ENCODE measurements around the gene MPP3. TPM values are rescaled to one million over a fixed set of nuclear protein-coding genes. Genes with fewer than 3 reads are reported as not detected.
"Not testable (repeated sequence)": the region's sequence is repeated elsewhere in the genome, so short reads cannot be mapped to it uniquely, and the experiment has no call there.

MPP3 gene
- polyA plus RNA-seq, 3 donors, result 4.9 to 7.0 (median 5.6) TPM

DNA sequence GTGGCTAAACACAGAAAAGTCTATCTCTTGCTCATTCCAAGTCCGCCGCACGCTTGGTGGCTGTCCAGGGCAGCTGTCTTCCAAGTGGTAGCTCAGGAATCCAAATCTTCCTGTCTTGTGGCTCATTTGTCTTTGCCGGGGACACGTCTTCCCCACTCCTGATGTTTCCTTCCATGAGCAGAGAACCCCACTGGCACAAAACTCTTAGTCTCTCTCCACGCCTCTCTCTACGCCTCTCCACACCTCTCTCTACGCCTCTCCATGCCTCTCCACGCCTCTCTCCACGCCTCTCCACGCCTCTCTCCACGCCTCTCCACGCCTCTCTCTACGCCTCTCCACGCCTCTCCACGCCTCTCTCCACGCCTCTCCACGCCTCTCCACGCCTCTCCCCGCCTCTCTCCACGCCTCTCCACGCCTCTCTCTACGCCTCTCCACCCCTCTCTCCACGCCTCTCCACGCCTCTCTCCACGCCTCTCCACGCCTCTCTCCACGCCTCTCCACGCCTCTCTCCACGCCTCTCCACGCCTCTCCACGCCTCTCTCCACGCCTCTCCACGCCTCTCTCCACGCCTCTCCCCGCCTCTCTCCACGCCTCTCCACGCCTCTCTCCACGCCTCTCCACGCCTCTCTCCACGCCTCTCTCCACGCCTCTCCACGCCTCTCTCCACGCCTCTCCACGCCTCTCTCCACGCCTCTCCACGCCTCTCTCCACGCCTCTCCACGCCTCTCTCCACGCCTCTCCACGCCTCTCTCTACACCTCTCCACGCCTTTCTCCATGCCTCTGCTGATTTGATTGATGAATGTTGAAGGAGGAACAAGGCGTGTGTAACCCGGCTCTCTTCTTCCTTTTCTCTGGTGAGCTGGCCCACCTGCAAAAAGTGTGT, 9.4 kb upstream of the MPP3 start:
- H3K27ac ChIP-seq (ENCODE audit: low read depth, low read length), result not testable (repeated sequence)
- 80 to 84% (median 81%) methylated on average over 35 to 54 of the region's 54 CpGs for WGBS, 3 donors

DNA sequence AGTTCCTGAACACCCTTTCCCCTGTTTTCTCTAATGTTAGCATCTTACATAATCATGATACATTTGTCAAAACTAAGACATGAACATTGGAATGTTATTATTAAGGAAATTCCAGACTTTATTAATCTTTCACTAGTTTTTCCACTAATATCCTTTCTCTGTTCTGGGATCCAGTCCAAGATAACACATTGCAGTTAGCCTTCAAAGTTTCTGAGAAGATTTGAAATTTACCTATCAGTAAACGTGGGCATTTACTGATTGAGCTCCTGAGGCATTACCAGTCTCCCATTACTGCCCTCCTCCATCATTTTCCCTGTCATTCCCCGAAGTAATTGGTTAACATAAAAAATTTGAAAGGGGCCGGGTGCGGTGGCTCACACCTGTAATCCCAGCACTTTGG, 8.3 kb upstream of the MPP3 start:
- H3K27ac ChIP-seq (ENCODE audit: low read depth, low read length), result no peak overlapping the region
- 14 to 72% (median 61%) methylated on average over 4 of the region's 4 CpGs for WGBS, 3 donors

DNA sequence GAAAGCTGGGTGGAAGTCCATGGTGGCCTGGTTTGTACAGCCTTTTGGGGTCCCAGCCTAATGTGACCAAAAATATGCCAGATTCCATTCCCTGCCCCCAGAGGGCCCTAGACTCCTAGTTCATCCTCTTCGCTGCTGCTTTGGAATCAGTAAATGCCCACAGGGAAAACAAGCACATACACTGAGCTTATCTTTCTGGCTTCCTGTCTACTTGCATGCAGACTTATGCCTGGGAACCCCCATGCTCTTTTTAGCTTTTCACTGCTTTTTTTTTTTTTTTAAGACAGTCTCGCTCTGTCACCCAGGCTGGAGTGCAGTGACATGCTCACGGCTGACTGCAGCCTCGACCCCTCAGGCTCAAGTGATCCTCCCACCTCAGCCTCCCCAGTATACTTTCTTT, 7.9 kb upstream of the MPP3 start:
- 49 to 62% (median 58%) methylated on average over 4 of the region's 4 CpGs for WGBS, 3 donors

DNA sequence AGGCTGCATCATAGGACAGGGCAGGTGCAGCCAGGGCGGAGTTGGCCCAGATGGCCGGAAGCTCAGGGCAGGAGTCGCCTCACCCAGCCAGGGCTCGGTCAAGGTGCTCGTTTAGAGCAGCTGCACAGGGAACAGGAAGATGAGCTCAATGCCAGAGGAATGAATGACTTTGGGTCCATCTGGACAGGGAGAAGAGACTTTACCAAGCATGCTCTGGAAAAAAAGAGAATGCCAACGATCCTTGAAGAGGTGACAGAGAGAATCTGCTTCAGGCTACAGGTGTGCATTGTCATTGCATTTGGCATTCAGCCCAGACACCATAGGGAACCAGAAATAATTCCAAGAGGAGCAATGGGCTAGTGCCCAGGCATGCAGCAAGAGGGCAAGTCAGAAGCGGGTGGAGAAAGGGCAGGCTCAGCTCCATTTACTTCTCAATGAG, 6.7 kb upstream of the MPP3 start:
- WGBS, 3 donors, result 29 to 50% (median 41%) methylated on average over 7 of the region's 7 CpGs
- H3K27ac ChIP-seq (ENCODE audit: low read depth, low read length), result no peak overlapping the region

More for the DNA sequence above, 7.9 kb upstream of the MPP3 start:
- H3K27ac ChIP-seq (ENCODE audit: low read depth, low read length), result no peak overlapping the region

DNA sequence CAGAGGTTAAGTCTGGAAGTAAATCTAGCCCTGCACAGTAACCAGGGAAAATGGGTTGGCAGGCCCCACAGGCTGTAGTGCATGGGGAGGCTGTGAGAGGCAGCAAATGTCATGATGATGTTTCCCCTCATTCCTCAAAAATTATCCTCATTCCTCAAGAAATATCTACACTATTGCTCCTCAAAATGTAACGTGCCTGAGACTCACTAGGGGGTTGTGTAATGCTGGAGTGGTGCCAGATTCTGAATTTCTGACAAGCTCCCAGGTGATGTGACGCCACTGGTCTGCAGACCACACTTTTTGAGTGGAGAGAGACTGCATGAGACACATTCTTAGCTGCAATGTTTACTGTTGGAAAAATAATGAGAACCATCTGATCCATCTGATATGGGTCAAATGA, 1.2 kb upstream of the MPP3 start:
- WGBS, 3 donors, result 39 to 49% (median 44%) methylated on average over 2 of the region's 2 CpGs
- H3K27ac ChIP-seq (ENCODE audit: low read depth, low read length), result no peak overlapping the region

DNA sequence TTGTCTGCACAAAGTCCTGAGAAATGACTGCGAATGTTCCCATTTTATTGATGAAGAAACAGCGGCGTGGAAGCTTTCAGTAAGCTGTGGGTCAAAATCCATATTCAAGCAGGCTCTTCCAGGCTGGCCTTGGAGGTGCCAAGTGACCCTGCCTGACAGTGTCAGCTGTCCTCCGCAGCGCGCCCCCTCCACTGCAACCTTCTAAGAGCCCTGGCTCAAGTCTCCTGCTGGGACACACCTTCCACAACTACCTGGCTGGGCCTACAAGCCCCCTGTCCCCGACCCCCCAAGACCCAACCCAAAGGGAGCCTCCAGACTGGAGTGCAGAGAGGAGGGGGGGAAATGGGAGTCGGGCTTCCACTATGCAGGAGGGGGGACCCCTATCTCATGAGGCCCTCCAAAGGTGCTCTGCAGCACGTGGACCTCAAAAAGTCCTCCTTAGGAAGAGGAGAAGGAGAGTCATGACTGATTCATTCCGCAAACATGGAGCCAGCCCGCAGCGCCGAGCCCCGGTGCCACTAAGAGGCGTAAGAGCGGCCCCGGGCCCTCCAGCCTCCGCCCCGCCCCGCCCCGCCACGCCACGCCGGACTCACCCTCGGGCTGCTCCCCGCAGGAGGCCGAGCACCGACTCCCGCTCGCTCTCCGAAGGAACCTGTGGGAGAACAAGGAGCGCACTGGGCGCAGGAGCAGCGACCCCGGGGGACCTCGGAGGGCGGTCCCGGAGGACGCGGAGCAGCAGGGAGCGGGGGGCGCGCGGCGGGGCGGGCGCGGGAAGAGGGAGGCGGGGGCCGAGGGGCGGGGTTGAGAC, 574 bp downstream of the MPP3 start:
- H3K27ac ChIP-seq (ENCODE audit: low read depth, low read length), result no peak overlapping the region
- WGBS, 3 donors, result 10 to 14% (median 11%) methylated on average over 34 to 48 of the region's 51 CpGs

DNA sequence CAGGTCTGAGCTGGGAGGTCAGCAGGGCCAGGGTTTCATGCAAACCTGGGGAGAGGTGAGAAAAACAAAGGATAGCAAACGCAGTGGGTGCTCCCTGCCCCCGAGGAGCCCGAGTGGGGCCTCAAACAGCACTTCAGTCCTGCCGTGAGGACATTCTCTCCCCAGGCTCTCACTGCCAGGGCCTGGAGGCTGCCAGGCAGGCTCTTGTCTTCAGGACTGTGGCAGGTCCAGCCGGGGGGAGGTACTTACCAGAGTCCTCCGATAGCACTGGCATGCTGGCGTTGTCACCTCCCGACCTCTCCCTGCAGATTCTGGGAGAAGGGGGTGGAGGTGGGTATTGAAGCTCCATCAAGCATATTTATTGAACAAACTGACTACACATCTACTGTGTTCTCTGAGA, 1.3 kb downstream of the MPP3 start:
- H3K27ac ChIP-seq (ENCODE audit: low read depth, low read length), result no peak overlapping the region
- 77 to 88% (median 85%) methylated on average over 8 of the region's 8 CpGs for WGBS, 3 donors

DNA sequence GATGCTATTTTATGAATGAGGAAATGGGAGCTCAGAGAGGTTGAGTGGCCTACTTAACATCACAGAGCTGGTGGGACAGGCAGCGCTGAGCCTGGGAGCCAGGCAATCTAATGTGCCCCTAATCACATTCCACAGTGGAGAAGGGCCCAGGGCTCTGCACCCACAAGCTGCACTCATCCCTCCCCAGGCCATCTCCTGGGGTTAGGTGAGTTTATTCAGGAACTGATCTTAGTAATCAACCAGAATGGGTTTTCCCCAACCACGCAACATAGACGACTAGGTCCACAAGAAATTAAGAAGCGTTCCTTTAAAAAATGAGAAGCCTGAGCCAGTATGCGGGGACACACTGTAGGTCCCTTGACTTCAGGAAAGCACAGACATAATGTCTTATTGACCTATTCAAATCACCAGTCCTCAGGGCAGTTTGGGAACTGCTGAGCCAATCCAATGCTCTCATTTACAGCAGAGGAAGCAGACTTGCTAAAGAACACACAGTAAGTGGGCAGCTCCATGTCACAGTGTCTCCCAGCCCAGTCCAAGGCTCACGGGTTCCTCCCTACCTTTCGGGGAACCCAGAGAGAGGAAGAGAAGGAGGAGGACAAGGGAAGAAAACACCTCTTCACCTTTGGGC, 2.3 kb downstream of the MPP3 start:
- 87 to 91% (median 90%) methylated on average over 7 of the region's 7 CpGs for WGBS, 3 donors
- no peak overlapping the region for H3K27ac ChIP-seq (ENCODE audit: low read depth, low read length)

DNA sequence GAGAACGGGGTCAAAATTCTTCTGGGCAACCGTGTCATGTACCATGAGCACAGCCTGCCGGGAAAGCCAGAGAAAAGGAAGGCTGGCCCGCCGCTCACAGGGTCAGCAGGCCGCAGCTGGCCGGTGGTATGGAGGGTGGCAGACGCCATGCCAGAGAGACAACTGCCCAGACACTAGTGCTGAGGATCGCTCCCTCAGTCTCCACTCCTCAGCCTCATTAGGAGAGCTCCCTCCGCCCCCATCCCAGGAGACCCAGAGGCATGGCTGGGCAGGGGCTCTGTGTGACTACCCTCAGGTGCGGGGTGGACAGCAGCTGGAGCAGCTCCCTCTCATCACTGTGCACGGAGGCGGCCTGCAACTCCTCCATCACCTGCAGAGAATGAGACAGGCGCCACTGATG, 3.2 kb downstream of the MPP3 start:
- WGBS, 3 donors, result 94 to 97% (median 96%) methylated on average over 14 of the region's 14 CpGs
- no peak overlapping the region for H3K27ac ChIP-seq (ENCODE audit: low read depth, low read length)

DNA sequence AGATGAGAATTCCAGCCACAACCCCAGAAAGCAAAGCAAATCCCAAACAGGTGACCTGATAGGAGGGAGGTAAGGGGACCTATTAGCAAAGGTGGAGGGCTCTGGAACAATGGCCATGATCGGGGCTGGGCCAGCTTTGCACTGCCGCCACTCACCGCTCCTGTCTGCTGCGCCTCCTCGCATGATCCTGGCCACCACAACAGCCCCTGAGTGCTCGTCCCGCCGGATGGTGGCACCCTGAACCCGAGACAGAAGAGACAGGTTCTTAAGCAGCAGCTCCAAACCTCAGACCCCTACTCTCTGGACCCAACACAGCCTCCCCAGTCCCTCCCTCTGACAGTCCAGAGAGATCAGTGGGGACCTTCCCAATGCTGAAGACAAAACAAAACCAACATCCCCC, 5.3 kb downstream of the MPP3 start:
- H3K27ac ChIP-seq (ENCODE audit: low read depth, low read length), result no peak overlapping the region
- WGBS, 3 donors, result 94 to 96% (median 96%) methylated on average over 9 of the region's 9 CpGs

DNA sequence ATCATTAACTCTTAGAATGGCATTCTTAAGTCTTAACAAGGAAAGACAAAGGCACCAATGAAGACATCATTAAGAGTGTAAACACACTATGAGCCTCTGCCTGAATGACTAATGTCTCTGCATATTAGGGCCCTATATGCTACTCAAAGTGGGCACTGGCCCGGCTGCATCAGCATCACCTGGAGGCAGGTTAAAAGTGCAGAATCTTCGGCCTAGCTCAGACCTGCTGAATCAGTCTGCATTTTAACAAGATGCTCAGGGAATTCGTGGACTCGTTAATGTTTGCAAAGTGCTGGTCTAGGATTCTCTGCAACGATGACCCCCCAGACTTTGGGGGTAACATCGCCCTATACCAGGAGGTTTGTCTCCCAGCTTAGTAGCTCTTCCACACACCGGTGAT, 6.7 kb downstream of the MPP3 start:
- no peak overlapping the region for H3K27ac ChIP-seq (ENCODE audit: low read depth, low read length)
- 93 to 94% (median 94%) methylated on average over 7 of the region's 7 CpGs for WGBS, 3 donors

DNA sequence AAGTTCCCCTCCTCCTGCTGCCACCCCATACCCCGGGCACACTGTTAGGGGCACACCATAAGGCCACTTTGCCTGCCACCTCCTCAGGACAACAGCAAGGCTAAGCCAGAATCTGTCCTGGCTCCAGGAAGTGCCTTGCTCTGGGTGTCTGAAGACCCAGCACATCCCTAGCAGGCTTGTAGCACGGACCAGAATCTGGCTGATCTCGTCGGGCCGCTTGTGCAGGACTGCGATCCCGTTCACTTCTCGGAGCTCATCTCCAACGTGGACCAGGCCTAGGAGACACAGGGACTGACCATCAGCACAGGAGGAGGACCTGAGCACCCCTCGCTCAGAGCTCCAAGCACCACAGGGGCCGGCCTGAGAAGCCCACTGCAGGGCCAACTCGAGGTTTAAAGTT, 7.4 kb downstream of the MPP3 start:
- no peak overlapping the region for H3K27ac ChIP-seq (ENCODE audit: low read depth, low read length)
- WGBS, 3 donors, result 95% methylated on average over 12 of the region's 12 CpGs

DNA sequence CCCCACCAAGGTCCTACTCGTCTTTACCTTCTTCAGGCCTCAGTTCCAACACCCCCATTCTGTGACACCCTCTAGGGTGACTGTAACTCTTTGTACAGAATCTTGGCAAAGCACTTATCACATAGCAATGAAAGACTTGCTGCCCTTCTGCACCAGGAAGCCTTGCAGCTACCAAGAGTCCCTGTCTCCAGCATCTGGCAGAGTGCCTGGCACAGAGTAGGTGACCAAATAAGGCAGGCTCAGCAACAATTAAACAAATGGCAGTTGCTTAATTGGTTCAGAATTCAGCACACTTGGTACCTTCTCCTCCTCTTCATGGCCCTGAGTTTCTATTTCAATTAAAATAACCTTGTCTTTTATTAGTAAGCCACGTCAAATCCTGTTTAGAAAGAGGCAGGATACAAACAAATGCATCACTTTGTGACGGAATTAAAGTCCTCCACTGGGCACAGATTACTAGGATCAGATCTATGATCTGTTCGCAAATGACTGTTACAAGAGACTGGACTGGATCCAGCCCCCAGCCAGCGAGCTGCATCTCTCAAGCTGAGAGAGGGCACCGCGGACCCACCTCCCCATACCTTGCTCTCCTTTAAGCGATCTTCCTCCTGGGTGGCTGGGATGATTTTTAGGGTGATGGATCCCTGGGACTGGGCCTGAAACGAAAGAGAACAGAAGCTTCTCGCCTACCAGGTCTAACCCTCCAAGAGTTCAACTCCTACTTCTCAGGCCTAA, 9.4 kb downstream of the MPP3 start:
- WGBS, 3 donors, result 84 to 86% (median 85%) methylated on average over 10 of the region's 10 CpGs

DNA sequence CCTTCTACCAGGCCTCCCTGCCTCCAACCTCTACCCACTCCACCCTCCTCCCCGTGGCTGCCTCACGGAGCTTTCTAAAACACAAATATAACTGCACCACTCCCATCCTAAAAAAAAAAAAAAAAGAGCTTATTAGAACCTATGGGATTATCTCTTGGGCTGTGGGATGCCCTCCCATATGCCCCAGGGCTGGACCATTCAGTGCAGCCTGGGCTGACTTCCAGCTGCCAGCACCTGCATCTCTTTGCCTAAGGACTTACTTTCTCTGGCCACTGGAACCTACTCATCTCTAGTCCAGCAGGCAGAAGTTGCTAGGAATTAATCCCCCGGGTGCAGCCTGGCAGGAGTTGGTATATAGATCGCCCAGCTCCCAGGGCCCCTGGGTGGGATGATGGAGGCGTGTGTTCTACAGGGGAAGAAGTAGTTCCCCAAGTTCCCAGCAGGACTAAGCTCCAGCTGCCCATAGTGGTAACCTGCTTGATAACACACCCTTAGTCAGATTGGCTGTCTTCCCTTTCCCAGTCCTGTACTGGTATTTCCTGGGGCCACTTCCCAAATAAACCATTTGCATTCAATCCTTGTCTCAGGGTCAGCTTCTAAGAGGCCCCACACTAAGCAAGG, 10.3 kb downstream of the MPP3 start:
- WGBS, 3 donors, result 85 to 91% (median 88%) methylated on average over 5 of the region's 5 CpGs
- no peak overlapping the region for H3K27ac ChIP-seq (ENCODE audit: low read depth, low read length)

More for the DNA sequence above, 9.4 kb downstream of the MPP3 start:
- no peak overlapping the region for H3K27ac ChIP-seq (ENCODE audit: low read depth, low read length)

DNA sequence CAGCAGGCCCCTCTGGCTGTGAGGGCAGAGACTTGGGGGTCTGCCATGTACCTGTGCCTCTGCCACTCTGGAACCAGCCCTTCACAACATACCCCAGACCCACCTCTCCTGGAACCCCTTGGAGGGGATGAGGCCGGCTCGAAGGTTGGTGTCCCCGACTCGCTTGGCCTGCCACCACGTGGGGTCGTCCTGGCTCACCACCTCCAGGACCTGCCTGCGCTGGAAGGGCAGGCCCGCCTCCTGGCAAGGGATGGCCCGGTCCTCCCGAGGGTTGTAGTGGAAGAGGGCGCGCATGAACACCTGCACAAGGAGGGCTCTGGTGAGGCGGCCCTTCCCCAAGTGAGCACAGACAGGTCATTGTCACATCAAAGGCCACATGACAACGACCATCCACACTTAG, 12.2 kb downstream of the MPP3 start:
- WGBS, 3 donors, result 91 to 93% (median 91%) methylated on average over 14 of the region's 14 CpGs
- no peak overlapping the region for H3K27ac ChIP-seq (ENCODE audit: low read depth, low read length)

DNA sequence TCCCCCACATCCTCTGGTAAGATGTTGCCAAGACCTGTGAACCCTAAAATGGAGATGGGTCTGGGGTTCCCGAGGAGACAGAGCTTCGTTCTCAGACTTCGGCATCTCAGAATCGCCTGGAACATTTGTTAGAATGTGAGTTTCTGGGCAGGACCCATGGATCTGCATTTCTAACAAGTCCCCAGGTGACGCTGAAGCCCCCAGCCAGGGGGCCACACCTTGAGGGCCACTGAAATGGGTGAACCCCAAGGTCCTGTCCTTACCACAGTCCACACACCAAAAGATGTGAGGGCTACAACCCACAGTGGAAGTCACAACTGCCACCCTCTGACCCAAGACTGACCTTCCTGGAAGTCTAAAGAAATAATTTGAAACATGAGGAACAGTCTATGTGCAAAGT, 14.0 kb downstream of the MPP3 start:
- H3K27ac ChIP-seq (ENCODE audit: low read depth, low read length), result no peak overlapping the region
- WGBS, 3 donors, result 91 to 98% (median 94%) methylated on average over 5 of the region's 5 CpGs

DNA sequence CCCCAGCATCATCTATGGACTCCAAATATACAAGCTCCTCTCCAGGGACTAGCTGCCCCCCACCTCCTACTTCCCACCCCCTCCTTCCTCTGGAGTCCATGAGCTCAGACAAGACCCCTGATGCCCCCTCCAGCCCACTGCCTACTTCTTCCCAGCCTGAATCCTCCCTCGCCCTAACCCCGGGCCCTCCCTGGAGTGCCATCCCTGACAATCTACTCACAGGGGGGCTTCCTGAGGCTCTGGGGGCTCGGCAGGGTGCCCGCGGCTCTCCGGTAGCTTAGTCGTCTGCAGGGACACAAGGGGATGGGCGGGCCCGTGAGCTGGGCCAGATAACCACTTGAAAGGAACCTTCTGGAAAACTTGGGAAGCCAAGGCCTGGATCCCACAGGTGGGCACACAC, 15.1 kb downstream of the MPP3 start:
- 90 to 93% (median 91%) methylated on average over 9 of the region's 9 CpGs for whole genome bisulfite sequencing, 3 donors
- H3K27ac ChIP-seq (ENCODE audit: low read depth, low read length), result no peak overlapping the region
